Vagina (tissue), 2 donors: Measurements from ENCODE around the gene OPALIN. TPM values are rescaled to one million over a fixed set of nuclear protein-coding genes. Genes with fewer than 3 reads are reported as not detected.

Source experiments
- DNase-seq, 2 donors: peaks; one replicate each; pipeline ENCODE4 v3.0.0-alpha.2; 2017; ENCODE audit errors: extremely low spot score in 2 of 2
- H3K27ac ChIP-seq: fragments of 200-600 bp; sonication (generic); one replicate; pipeline ENCODE4 v1.5.1; 2019
- H3K27me3 ChIP-seq: fragments of 200-600 bp; sonication (generic); one replicate; pipeline ENCODE4 v1.5.1; 2019
- H3K36me3 ChIP-seq, 2 donors: fragments of 200-600 bp; sonication (generic); one replicate each; pipeline ENCODE4 v1.5.1; 2017 to 2019
- H3K4me1 ChIP-seq: fragments of 200-600 bp; sonication (generic); one replicate; pipeline ENCODE4 v1.5.1; 2019
- H3K4me3 ChIP-seq, 2 donors: fragments of 200-600 bp; sonication (generic); 1 replicate in 1 of 2; 2 replicates in 1 of 2; pipeline ENCODE4 v1.5.1; 2016 to 2019
- H3K9me3 ChIP-seq: fragments of 200-600 bp; sonication (generic); one replicate; pipeline ENCODE4 v1.5.1; 2019
- POLR2A ChIP-seq, 2 donors: fragments of 450-650 bp; IDR thresholded peaks; one replicate each; pipeline ENCODE4 v1.6.1; 2017; ENCODE audit warnings: antibody characterized with exemption in 2 of 2, mild to moderate bottlenecking in 2 of 2, moderate library complexity in 2 of 2
- POLR2AphosphoS5 ChIP-seq, 2 donors: sonication (generic); formaldehyde crosslinking; IDR thresholded peaks; one replicate each; pipeline ENCODE4 v1.9.0; 2017; ENCODE audit warnings: antibody characterized with exemption in 2 of 2, mild to moderate bottlenecking in 2 of 2, low read depth in 1 of 2; ENCODE audit not compliant: insufficient read depth in 1 of 2
- intact Hi-C: fragments of 100-400 bp; cut with DNase I; formaldehyde crosslinking; loops from one replicate; pipeline ENCODE4 v1.15.1; 2023
- total RNA-seq: library from RNA; depleted of rRNA; stranded (reverse); fragments of >200 nt; gene quantifications from one replicate; pipeline ENCODE4 v1.2.3, GENCODE V29; 2016
- TF ChIP-seq, protein P1 (sequence below), 3 experiments: fragments of 450-650 bp in 2 of 3; fragments of 200-600 bp in 1 of 3; sonication (generic) in 1 of 3; IDR thresholded peaks; one replicate each; pipeline ENCODE4 v1.5.1; 2017 to 2019; ENCODE audit warnings: antibody characterized with exemption in 3 of 3, mild to moderate bottlenecking in 2 of 3, moderate library complexity in 2 of 3

The OPALIN gene
- total RNA-seq, 1 donor from 2014 or later, result not detected

GRCh38 chr10:96325719-96326373, 33.0 kb downstream of the OPALIN start:
- Histone ChIP-seq H3K27ac (no peak overlapping the region), H3K4me1 (no peaks in the 10 kb centered on the region), H3K4me3 (no peak overlapping the region), H3K27me3 (no peaks in the 10 kb centered on the region), H3K9me3 (no peaks in the 10 kb centered on the region), H3K36me3 (no peaks in the 10 kb centered on the region)
- intact Hi-C loops, result no loop called here
- no peak for TF ChIP-seq POLR2A (IDR thresholded peaks at IDR 0.05)
- TF ChIP-seq, protein P1, sequence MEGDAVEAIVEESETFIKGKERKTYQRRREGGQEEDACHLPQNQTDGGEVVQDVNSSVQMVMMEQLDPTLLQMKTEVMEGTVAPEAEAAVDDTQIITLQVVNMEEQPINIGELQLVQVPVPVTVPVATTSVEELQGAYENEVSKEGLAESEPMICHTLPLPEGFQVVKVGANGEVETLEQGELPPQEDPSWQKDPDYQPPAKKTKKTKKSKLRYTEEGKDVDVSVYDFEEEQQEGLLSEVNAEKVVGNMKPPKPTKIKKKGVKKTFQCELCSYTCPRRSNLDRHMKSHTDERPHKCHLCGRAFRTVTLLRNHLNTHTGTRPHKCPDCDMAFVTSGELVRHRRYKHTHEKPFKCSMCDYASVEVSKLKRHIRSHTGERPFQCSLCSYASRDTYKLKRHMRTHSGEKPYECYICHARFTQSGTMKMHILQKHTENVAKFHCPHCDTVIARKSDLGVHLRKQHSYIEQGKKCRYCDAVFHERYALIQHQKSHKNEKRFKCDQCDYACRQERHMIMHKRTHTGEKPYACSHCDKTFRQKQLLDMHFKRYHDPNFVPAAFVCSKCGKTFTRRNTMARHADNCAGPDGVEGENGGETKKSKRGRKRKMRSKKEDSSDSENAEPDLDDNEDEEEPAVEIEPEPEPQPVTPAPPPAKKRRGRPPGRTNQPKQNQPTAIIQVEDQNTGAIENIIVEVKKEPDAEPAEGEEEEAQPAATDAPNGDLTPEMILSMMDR (IDR thresholded peaks at IDR 0.05), result no peak
- TF ChIP-seq POLR2AphosphoS5 (IDR thresholded peaks at IDR 0.05; ENCODE audit: insufficient read depth in 1 of 2, low read depth in 1 of 2), result no peak
- no peak for DNase-seq

- Histone ChIP-seq H3K4me3 (no peak overlapping the region), H3K36me3 (no peaks in the 10 kb centered on the region), H3K27me3 (no peaks in the 10 kb centered on the region), H3K9me3 (no peaks in the 10 kb centered on the region), H3K27ac (no peak overlapping the region), H3K4me1 (no peaks in the 10 kb centered on the region)
- no peak for DNase-seq
- intact Hi-C loops, result no loop called here
- TF ChIP-seq, protein P1 (IDR thresholded peaks at IDR 0.05), result no peak
- TF ChIP-seq POLR2AphosphoS5 (IDR thresholded peaks at IDR 0.05; ENCODE audit: insufficient read depth in 1 of 2, low read depth in 1 of 2) (no peak), POLR2A (IDR thresholded peaks at IDR 0.05) (no peak)
Observed at GRCh38 chr10:96324447-96324846, 34.4 kb downstream of the OPALIN start.

- no peak for TF ChIP-seq POLR2AphosphoS5 (IDR thresholded peaks at IDR 0.05; ENCODE audit: insufficient read depth in 1 of 2, low read depth in 1 of 2)
- TF ChIP-seq, protein P1 (IDR thresholded peaks at IDR 0.05), result no peak
- no peak for TF ChIP-seq POLR2A (IDR thresholded peaks at IDR 0.05)
- Histone ChIP-seq H3K36me3 (no peaks in the 10 kb centered on the region), H3K9me3 (no peaks in the 10 kb centered on the region), H3K27me3 (no peaks in the 10 kb centered on the region), H3K4me3 (no peak overlapping the region), H3K4me1 (no peaks in the 10 kb centered on the region), H3K27ac (no peak overlapping the region)
- DNase-seq, result no peak
- intact Hi-C loops, result no loop called here
Observed at GRCh38 chr10:96322275-96322674, 36.5 kb downstream of the OPALIN start.

GRCh38 chr10:96321822-96322221, 37.0 kb downstream of the OPALIN start:
- Histone ChIP-seq H3K27me3 (no peaks in the 10 kb centered on the region), H3K36me3 (no peaks in the 10 kb centered on the region), H3K4me3 (no peak overlapping the region), H3K9me3 (no peaks in the 10 kb centered on the region), H3K4me1 (no peaks in the 10 kb centered on the region), H3K27ac (no peak overlapping the region)
- intact Hi-C loops, result no loop called here
- no peak for DNase-seq
- TF ChIP-seq POLR2AphosphoS5 (IDR thresholded peaks at IDR 0.05; ENCODE audit: insufficient read depth in 1 of 2, low read depth in 1 of 2), result no peak
- TF ChIP-seq POLR2A (IDR thresholded peaks at IDR 0.05), result no peak

DNA sequence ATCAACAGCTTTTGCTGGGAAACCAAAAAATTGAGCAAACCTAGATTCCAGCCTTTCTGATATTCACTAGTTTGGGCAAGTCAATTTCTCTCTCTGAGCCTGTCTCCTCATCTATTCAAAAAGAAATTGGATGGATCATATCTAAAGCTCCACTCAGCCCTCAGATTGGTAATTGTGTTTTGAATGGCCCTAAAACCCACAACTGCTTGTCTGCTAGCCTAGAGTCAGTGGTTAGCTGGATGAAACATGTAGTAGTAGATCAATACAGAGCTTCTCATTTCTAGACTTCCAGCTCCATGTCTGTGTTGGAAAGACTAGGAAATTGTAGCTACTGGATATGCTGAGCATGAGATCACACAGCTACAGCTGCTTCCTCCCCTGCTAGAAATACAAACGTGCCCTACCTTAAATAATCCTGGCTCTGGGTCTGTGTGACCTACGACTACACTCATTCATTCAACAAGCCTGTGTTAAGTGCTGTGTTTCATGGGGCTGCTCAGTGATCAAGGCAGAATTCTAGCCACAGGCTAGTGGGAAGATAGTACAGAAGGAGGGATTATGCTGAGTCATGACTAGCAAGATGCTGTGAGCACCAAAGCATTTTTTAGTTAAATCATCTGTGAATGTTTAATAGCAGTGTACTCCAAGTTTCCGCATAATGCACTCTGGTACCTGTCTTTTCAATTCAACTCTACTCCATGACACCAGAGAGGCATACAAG, 38.9 kb downstream of the OPALIN start:
- Histone ChIP-seq H3K27ac (no peak overlapping the region), H3K4me1 (no peaks in the 10 kb centered on the region), H3K4me3 (no peak overlapping the region), H3K36me3 (no peaks in the 10 kb centered on the region), H3K27me3 (no peaks in the 10 kb centered on the region), H3K9me3 (no peaks in the 10 kb centered on the region)
- intact Hi-C loops, result no loop called here
- TF ChIP-seq, protein P1 (IDR thresholded peaks at IDR 0.05), result no peak
- DNase-seq, result no peak
